PC-3 (cell line): ENCODE data around the gene TUBA1A. TPM values are rescaled to one million over a fixed set of nuclear protein-coding genes. Genes with fewer than 3 reads are reported as not detected.

ENCODE experiments used
- ATAC-seq: fragments of 200-7000 bp; cut with Tn5 transposase; 2 replicates; pipeline ENCODE4 v1.9.1; 2020; ENCODE audit warnings: mild to moderate bottlenecking, moderate library complexity
- BruUV-seq: library from RNA; stranded (reverse); fragments of 400-500 nt; replicated peaks from 2 replicates; lab custom pipeline; 2021; lab: Mats Ljungman, UMichigan
- CTCF ChIA-PET: fragments of 300-600 bp; sonication (Branson Sonifier 250); formaldehyde crosslinking; loops from one replicate; lab custom pipeline; 2022; ENCODE audit warnings: antibody characterized with exemption; lab: Charles Lee
- POLR2A ChIA-PET: fragments of 300-600 bp; sonication (Branson Sonifier 250); formaldehyde crosslinking; loops from one replicate; lab custom pipeline; 2022; ENCODE audit warnings: antibody characterized with exemption; ENCODE audit not compliant: unreplicated experiment; lab: Charles Lee
- DNase-seq: peaks from one replicate; pipeline ENCODE4 v3.0.0-alpha.2; 2015
- H2AFZ ChIP-seq: fragments of 300-600 bp; sonication (generic); 2 replicates; pipeline ENCODE4 v1.6.0; 2016; ENCODE audit warnings: antibody characterized with exemption, low read length
- H3F3A ChIP-seq: fragments of 300-600 bp; sonication (generic); one replicate; pipeline ENCODE4 v1.6.0; 2017; ENCODE audit warnings: antibody characterized with exemption, low read length, control low read depth, mild to moderate bottlenecking; ENCODE audit not compliant: unreplicated experiment
- H3K27ac ChIP-seq: fragments of 300-600 bp; sonication (generic); 2 replicates; pipeline ENCODE4 v1.5.1; 2016; ENCODE audit warnings: mild to moderate bottlenecking, low read length
- H3K27me3 ChIP-seq: fragments of 300-600 bp; sonication (generic); 2 replicates; pipeline ENCODE4 v1.6.1; 2016; ENCODE audit warnings: low read length, mixed read lengths
- H3K36me3 ChIP-seq: fragments of 300-600 bp; sonication (generic); 2 replicates; pipeline ENCODE4 v1.6.1; 2016; ENCODE audit warnings: low read depth, mixed run types, low read length, mixed read lengths
- H3K4me1 ChIP-seq: fragments of 300-600 bp; sonication (generic); 2 replicates; pipeline ENCODE4 v1.5.1; 2016; ENCODE audit warnings: low read length; ENCODE audit not compliant: insufficient read depth
- H3K4me2 ChIP-seq: fragments of 300-600 bp; sonication (generic); 2 replicates; pipeline ENCODE4 v1.6.0; 2016; ENCODE audit warnings: low read length
- H3K4me3 ChIP-seq: fragments of 300-600 bp; sonication (generic); 2 replicates; pipeline ENCODE4 v1.5.1; 2016; ENCODE audit warnings: mild to moderate bottlenecking, low read length, mixed read lengths
- H3K79me2 ChIP-seq: fragments of 300-600 bp; sonication (generic); 2 replicates; pipeline ENCODE4 v1.6.1; 2017; ENCODE audit warnings: low read length, mixed read lengths
- H3K9ac ChIP-seq: fragments of 300-600 bp; sonication (generic); 2 replicates; pipeline ENCODE4 v1.6.0; 2016; ENCODE audit warnings: mild to moderate bottlenecking, low read length
- H3K9me2 ChIP-seq: fragments of 300-600 bp; sonication (generic); replicated peaks from 2 replicates; pipeline ENCODE4 v1.6.1; 2016; ENCODE audit warnings: mixed run types, low read length, mixed read lengths
- H3K9me3 ChIP-seq: fragments of 300-600 bp; sonication (generic); 2 replicates; pipeline ENCODE4 v1.6.1; 2016; ENCODE audit warnings: low read length, mixed read lengths
- H4K20me1 ChIP-seq: fragments of 300-600 bp; sonication (generic); 2 replicates; pipeline ENCODE4 v1.6.1; 2016; ENCODE audit warnings: low read length, mixed read lengths
- CTCF ChIP-seq: fragments of 300-600 bp; sonication (generic); conservative IDR thresholded peaks from 2 replicates; pipeline ENCODE4 v1.5.1; 2017; ENCODE audit warnings: antibody characterized with exemption, low read depth, mild to moderate bottlenecking, low read length
- EZH2 ChIP-seq: fragments of 300-600 bp; sonication (generic); IDR thresholded peaks from one replicate; pipeline ENCODE4 v1.6.1; 2017; ENCODE audit warnings: antibody characterized with exemption, mild to moderate bottlenecking, low read length; ENCODE audit not compliant: unreplicated experiment
- EZH2phosphoT487 ChIP-seq: fragments of 300-600 bp; sonication (generic); IDR thresholded peaks from 2 replicates; pipeline ENCODE4 v1.6.1; 2018; ENCODE audit warnings: mild to moderate bottlenecking, antibody characterized with exemption, low read length, borderline replicate concordance
- intact Hi-C: fragments of 100-400 bp; cut with micrococcal nuclease; formaldehyde crosslinking; loops from 2 replicates; pipeline ENCODE4 v1.9.0; 2023
- total RNA-seq: library from RNA; depleted of rRNA; stranded (reverse); fragments of >200 nt; gene quantifications from 2 replicates; pipeline ENCODE4 v1.2.3, GENCODE V29; 2014

Gene TUBA1A
- total RNA-seq, 1 experiment from 2014 or later: 46.9 TPM

GRCh38 chr12:49160399-49160798 is 28.5 kb downstream of the TUBA1A start:
- H3K9me3 ChIP-seq: no peaks in the 10 kb centered on the region
- H3K9me2 ChIP-seq: no peaks in the 10 kb centered on the region
- ChIA-PET CTCF (no interaction called here), POLR2A (no interaction called here)
- no peak overlapping the region for H3K9ac ChIP-seq
- H3K36me3 ChIP-seq: no peaks in the 10 kb centered on the region
- no peak for DNase-seq
- H3K27ac ChIP-seq: no peak overlapping the region
- no peaks in the 10 kb centered on the region for H3F3A ChIP-seq
- no peak overlapping the region for H3K4me3 ChIP-seq
- no peak overlapping the region for H3K4me2 ChIP-seq
- no peaks in the 10 kb centered on the region for H3K27me3 ChIP-seq
- no peaks in the 10 kb centered on the region for H3K79me2 ChIP-seq
- no peak for ATAC-seq
- intact Hi-C loops: no loop called here
- TF ChIP-seq CTCF: no peak
- TF ChIP-seq EZH2phosphoT487: no peak
- no peak for TF ChIP-seq EZH2
- no peak overlapping the region for H2AFZ ChIP-seq
- no TSS peak for BruUV-seq
- no peaks in the 10 kb centered on the region for H3K4me1 ChIP-seq
- H4K20me1 ChIP-seq: no peaks in the 10 kb centered on the region

GRCh38 chr12:49154221-49154620 is 34.7 kb downstream of the TUBA1A start:
- ChIA-PET POLR2A (no interaction called here), CTCF (no interaction called here)
- no peak overlapping the region for H3K4me3 ChIP-seq
- intact Hi-C loops: no loop called here
- no TSS peak for BruUV-seq
- no peak overlapping the region for H3K27ac ChIP-seq
- no peak for TF ChIP-seq EZH2
- TF ChIP-seq CTCF: no peak
- TF ChIP-seq EZH2phosphoT487: no peak
- no peaks in the 10 kb centered on the region for H3K27me3 ChIP-seq
- ATAC-seq (no peak), DNase-seq (no peak)
- no peaks in the 10 kb centered on the region for H3K79me2 ChIP-seq
- no peak overlapping the region for H2AFZ ChIP-seq
- H3K36me3 ChIP-seq: no peaks in the 10 kb centered on the region
- H3K9me2 ChIP-seq: no peaks in the 10 kb centered on the region
- H4K20me1 ChIP-seq: no peaks in the 10 kb centered on the region
- no peaks in the 10 kb centered on the region for H3K9me3 ChIP-seq
- no peak overlapping the region for H3K4me2 ChIP-seq
- no peak overlapping the region for H3K9ac ChIP-seq
- H3K4me1 ChIP-seq: no peaks in the 10 kb centered on the region
- no peaks in the 10 kb centered on the region for H3F3A ChIP-seq

- DNase-seq (no peak), ATAC-seq (no peak)
- H3K27me3 ChIP-seq: no peaks in the 10 kb centered on the region
- no TSS peak for BruUV-seq
- no peak overlapping the region for H3K9ac ChIP-seq
- H3F3A ChIP-seq: no peaks in the 10 kb centered on the region
- no peak overlapping the region for H3K27ac ChIP-seq
- no peak overlapping the region for H2AFZ ChIP-seq
- no peaks in the 10 kb centered on the region for H3K9me2 ChIP-seq
- no peaks in the 10 kb centered on the region for H3K79me2 ChIP-seq
- H3K36me3 ChIP-seq: no peaks in the 10 kb centered on the region
- H4K20me1 ChIP-seq: no peaks in the 10 kb centered on the region
- POLR2A ChIA-PET: no interaction called here
- H3K4me3 ChIP-seq: no peak overlapping the region
- no peak overlapping the region for H3K4me2 ChIP-seq
- intact Hi-C loops: no loop called here
- H3K9me3 ChIP-seq: no peaks in the 10 kb centered on the region
- no peaks in the 10 kb centered on the region for H3K4me1 ChIP-seq
- TF ChIP-seq EZH2 (no peak), EZH2phosphoT487 (no peak), CTCF (no peak)
- CTCF ChIA-PET: no interaction called here
Measured at GRCh38 chr12:49147384-49147783, 41.5 kb downstream of the TUBA1A start.
